HG02759 (cell line): ENCODE measurements around the gene PLA2G4F.
"Not testable (repeated sequence)": the region's sequence is repeated elsewhere in the genome, so short reads cannot be mapped to it uniquely, and the experiment has no call there.

Source experiments
- ATAC-seq: cut with Tn5 transposase; IDR thresholded peaks from one replicate; pipeline ENCODE4 v1.9.1; 2021; ENCODE audit warnings: mild to moderate bottlenecking, moderate library complexity; ENCODE audit not compliant: unreplicated experiment

PLA2G4F gene

GRCh38 chr15:42102646-42103235 lies 53.7 kb downstream of the PLA2G4F start:
- ATAC-seq, result no peak

GRCh38 chr15:42101861-42102260 lies 54.6 kb downstream of the PLA2G4F start:
- ATAC-seq, result no peak

GRCh38 chr15:42100021-42100800 lies 56.2 kb downstream of the PLA2G4F start:
- no peak for ATAC-seq

GRCh38 chr15:42097018-42097417 lies 59.4 kb downstream of the PLA2G4F start:
- ATAC-seq, result no peak

- ATAC-seq, result no peak
Observed at GRCh38 chr15:42094512-42094963, 61.9 kb downstream of the PLA2G4F start, which contains the start of gene PLA2G4D. Gene PLA2G4D (minus strand): TSS chr15:42094562. CDS start chr15:42094459, 103 bp downstream.

- no peak for ATAC-seq
Observed at GRCh38 chr15:42093966-42094365, 62.5 kb downstream of the PLA2G4F start.

GRCh38 chr15:42092398-42093318 lies 63.8 kb downstream of the PLA2G4F start:
- ATAC-seq, result no peak

GRCh38 chr15:42091753-42092397 lies 64.6 kb downstream of the PLA2G4F start:
- ATAC-seq, result not testable (repeated sequence)

- ATAC-seq, result no peak
Observed at GRCh38 chr15:42090781-42091180, 65.7 kb downstream of the PLA2G4F start.

GRCh38 chr15:42090370-42090769 lies 66.1 kb downstream of the PLA2G4F start:
- no peak for ATAC-seq

- no peak for ATAC-seq
Observed at GRCh38 chr15:42089942-42090341, 66.5 kb downstream of the PLA2G4F start.
